Fibroblast of lung (primary cell): ENCODE measurements around the gene CERS6. TPM values are rescaled to one million over a fixed set of nuclear protein-coding genes. Genes with fewer than 3 reads are reported as not detected.

Experiments
- DNase-seq, 2 donors: peaks; one replicate each; pipeline versions ENCODE4 v3.0.0 to v3.0.0-alpha.2; 2010; ENCODE audit warnings: low read depth in 2 of 2
- H2AFZ ChIP-seq: 2 replicates; pipeline ENCODE4 v1.5.1; 2012; ENCODE audit warnings: low read length, control low read depth, inconsistent platforms
- H3K27ac ChIP-seq: 2 replicates; pipeline ENCODE4 v1.5.1; 2011; ENCODE audit warnings: low read length, control low read depth; ENCODE audit not compliant: insufficient read depth
- H3K27me3 ChIP-seq: 2 replicates; pipeline ENCODE4 v1.5.1; 2011; ENCODE audit warnings: mild to moderate bottlenecking, low read length; ENCODE audit not compliant: control insufficient read depth, insufficient read depth
- H3K36me3 ChIP-seq: 2 replicates; pipeline ENCODE4 v1.5.1; 2011; ENCODE audit warnings: low read length; ENCODE audit not compliant: control insufficient read depth, insufficient read depth
- H3K4me1 ChIP-seq: 2 replicates; pipeline ENCODE4 v1.5.1; 2011; ENCODE audit warnings: low read length; ENCODE audit not compliant: control insufficient read depth, insufficient read depth; ENCODE audit errors: extremely low read depth
- H3K4me2 ChIP-seq: 2 replicates; pipeline ENCODE4 v1.5.1; 2011; ENCODE audit warnings: low read length, control low read depth; ENCODE audit not compliant: insufficient read depth; ENCODE audit errors: extremely low read depth
- H3K4me3 ChIP-seq, 4 experiments: fragments of 200-600 bp in 1 of 4; sonication (generic) in 1 of 4; replicated peaks in 1 of 4; 2 replicates each; pipeline ENCODE4 v1.5.1; 2011 to 2016; ENCODE audit warnings: low read length in 4 of 4, low read depth in 3 of 4, mild to moderate bottlenecking in 3 of 4, control low read depth in 2 of 4, inconsistent platforms in 1 of 4, mixed read lengths in 1 of 4; ENCODE audit not compliant: insufficient read depth in 1 of 4; ENCODE audit errors: control extremely low read depth in 1 of 4
- H3K79me2 ChIP-seq: 2 replicates; pipeline ENCODE4 v1.5.1; 2012; ENCODE audit warnings: mild to moderate bottlenecking, low read length, inconsistent platforms; ENCODE audit not compliant: control insufficient read depth, insufficient read depth
- H3K9ac ChIP-seq: 2 replicates; pipeline ENCODE4 v1.5.1; 2011; ENCODE audit warnings: mild to moderate bottlenecking, low read length, control low read depth; ENCODE audit not compliant: insufficient read depth
- H3K9me3 ChIP-seq: 2 replicates; pipeline ENCODE4 v1.5.1; 2012; ENCODE audit warnings: low read depth, low read length; ENCODE audit not compliant: control insufficient read depth, insufficient read depth
- H4K20me1 ChIP-seq: 2 replicates; pipeline ENCODE4 v1.5.1; 2011; ENCODE audit warnings: low read length; ENCODE audit not compliant: control insufficient read depth, insufficient read depth; ENCODE audit errors: extremely low read depth
- CTCF ChIP-seq, 2 donors: IDR thresholded peaks in 1 of 2; conservative IDR thresholded peaks in 1 of 2; 1 replicate in 1 of 2; 2 replicates in 1 of 2; pipeline ENCODE4 v1.5.1; 2011 to 2012; ENCODE audit warnings: low read length in 2 of 2, control low read depth in 1 of 2, inconsistent platforms in 1 of 2, low read depth in 1 of 2, mild to moderate bottlenecking in 1 of 2
- EZH2 ChIP-seq: IDR thresholded peaks from 2 replicates; pipeline ENCODE4 v1.5.1; 2012; ENCODE audit warnings: low read length, control low read depth, mild to moderate bottlenecking; ENCODE audit errors: missing control alignments
- polyA plus RNA-seq, 2 donors: library from polyadenylated mRNA; depleted of rRNA in 1 of 2; stranded (reverse) in 1 of 2; unstranded in 1 of 2; fragments of >200 nt; gene quantifications; 2 replicates each; pipeline ENCODE4 v1.2.1, GENCODE V29; 2011 to 2012; ENCODE audit warnings: missing spikeins in 1 of 2
- total RNA-seq: library from RNA; depleted of rRNA; stranded (reverse); fragments of >200 nt; gene quantifications from 2 replicates; pipeline ENCODE4 v1.2.1, GENCODE V29; 2014

Gene CERS6
- total and polyA plus RNA-seq, 2 donors (not counting 1 experiment from before 2014, with no cell fraction given): 7.2 to 16.5 TPM

- TF ChIP-seq CTCF (conservative IDR thresholded peaks at IDR 0.05 in 1 of 2, IDR thresholded peaks at IDR 0.05 in 1 of 2; ENCODE audit: low read depth in 1 of 2, low read length in 2 of 2) (no peak), EZH2 (no peak)
- H3K9me3 ChIP-seq: no peaks in the 10 kb centered on the region
These were observed 223.0 kb downstream of the CERS6 start for GRCh38 chr2:168679081-168679480.

GRCh38 chr2:168679741-168680310 lies 223.8 kb downstream of the CERS6 start:
- H3K79me2 ChIP-seq: no peaks in the 10 kb centered on the region
- no peaks in the 10 kb centered on the region for H3K9me3 ChIP-seq
- TF ChIP-seq CTCF (conservative IDR thresholded peaks at IDR 0.05 in 1 of 2, IDR thresholded peaks at IDR 0.05 in 1 of 2; ENCODE audit: low read depth in 1 of 2, low read length in 2 of 2): no peak
- no peak for TF ChIP-seq EZH2
- H3K27me3 ChIP-seq: no peaks in the 10 kb centered on the region
- peak in 1 of 2 donors; percentile 11 for DNase-seq
- no peak overlapping the region for H3K4me2 ChIP-seq
- H3K9ac ChIP-seq: no peak overlapping the region
- H3K36me3 ChIP-seq: no peaks in the 10 kb centered on the region
- no peaks in the 10 kb centered on the region for H3K4me1 ChIP-seq
- H4K20me1 ChIP-seq: no peaks in the 10 kb centered on the region
- H3K27ac ChIP-seq: no peak overlapping the region
- no peak overlapping the region for H3K4me3 ChIP-seq
- no peak overlapping the region for H2AFZ ChIP-seq

More at GRCh38 chr2:168679081-168679480, 223.0 kb downstream of the CERS6 start:
- Histone ChIP-seq H3K4me1 (no peaks in the 10 kb centered on the region), H3K9ac (no peak overlapping the region), H3K79me2 (no peaks in the 10 kb centered on the region), H3K4me2 (no peak overlapping the region), H3K27me3 (no peaks in the 10 kb centered on the region), H4K20me1 (no peaks in the 10 kb centered on the region), H3K4me3 (no peak overlapping the region), H2AFZ (no peak overlapping the region), H3K27ac (no peak overlapping the region), H3K36me3 (no peaks in the 10 kb centered on the region)
- DNase-seq: no peak

- no peaks in the 10 kb centered on the region for H3K4me1 ChIP-seq
- no peak overlapping the region for H3K4me3 ChIP-seq
- TF ChIP-seq CTCF (conservative IDR thresholded peaks at IDR 0.05 in 1 of 2, IDR thresholded peaks at IDR 0.05 in 1 of 2; ENCODE audit: low read depth in 1 of 2, low read length in 2 of 2): no peak
- no peak for TF ChIP-seq EZH2
- H2AFZ ChIP-seq: no peak overlapping the region
- H3K79me2 ChIP-seq: no peaks in the 10 kb centered on the region
- no peak overlapping the region for H3K4me2 ChIP-seq
- no peaks in the 10 kb centered on the region for H3K36me3 ChIP-seq
- no peaks in the 10 kb centered on the region for H3K9me3 ChIP-seq
- no peak overlapping the region for H3K27ac ChIP-seq
- no peaks in the 10 kb centered on the region for H3K27me3 ChIP-seq
- no peak for DNase-seq
- no peak overlapping the region for H3K9ac ChIP-seq
- H4K20me1 ChIP-seq: no peaks in the 10 kb centered on the region
These were observed 227.9 kb downstream of the CERS6 start for GRCh38 chr2:168683996-168684395.
